Left cardiac atrium (tissue), 4 donors: Measurements from ENCODE around the gene SHROOM2. TPM values are rescaled to one million over a fixed set of nuclear protein-coding genes. Genes with fewer than 3 reads are reported as not detected.
"Not testable (repeated sequence)": the region's sequence is repeated elsewhere in the genome, so short reads cannot be mapped to it uniquely, and the experiment has no call there.

Source experiments
- ATAC-seq, 2 donors: fragments of 200-7000 bp; cut with Tn5 transposase; one replicate each; pipeline ENCODE4 v1.9.1; 2020; ENCODE audit warnings: mild to moderate bottlenecking in 2 of 2, moderate library complexity in 2 of 2
- DNase-seq: peaks from one replicate; pipeline ENCODE4 v3.0.0-alpha.2; 2020
- intact Hi-C, 2 donors: fragments of 100-400 bp; cut with DNase I; formaldehyde crosslinking; loops; one replicate each; pipeline versions ENCODE4 v1.14.1 to v1.15.1; 2022 to 2023
- long read RNA-seq: library from polyadenylated mRNA; unstranded; transcript quantifications from one replicate; pipeline ENCODE4 v2.0.0, GENCODE V29; 2021
- total RNA-seq, 2 donors: library from RNA; stranded (reverse); fragmentation: NEBNext Ultra II Directional; extraction: Animal tissue kit (Norgen Biotek cat#: 25700); gene quantifications; one replicate each; pipeline ENCODE4 v1.2.1, GENCODE V29; 2021
- donor health status: DM: no; HTN: yes; CAD: no.
- donor health status: DM: no; HTN: yes; CAD: no; lungs with severe emphysema.
- donor health status: DM: yes; HTN: yes; CAD: no.
- donor health status: Dilated cardiomyopathy.

The SHROOM2 gene, protein sequence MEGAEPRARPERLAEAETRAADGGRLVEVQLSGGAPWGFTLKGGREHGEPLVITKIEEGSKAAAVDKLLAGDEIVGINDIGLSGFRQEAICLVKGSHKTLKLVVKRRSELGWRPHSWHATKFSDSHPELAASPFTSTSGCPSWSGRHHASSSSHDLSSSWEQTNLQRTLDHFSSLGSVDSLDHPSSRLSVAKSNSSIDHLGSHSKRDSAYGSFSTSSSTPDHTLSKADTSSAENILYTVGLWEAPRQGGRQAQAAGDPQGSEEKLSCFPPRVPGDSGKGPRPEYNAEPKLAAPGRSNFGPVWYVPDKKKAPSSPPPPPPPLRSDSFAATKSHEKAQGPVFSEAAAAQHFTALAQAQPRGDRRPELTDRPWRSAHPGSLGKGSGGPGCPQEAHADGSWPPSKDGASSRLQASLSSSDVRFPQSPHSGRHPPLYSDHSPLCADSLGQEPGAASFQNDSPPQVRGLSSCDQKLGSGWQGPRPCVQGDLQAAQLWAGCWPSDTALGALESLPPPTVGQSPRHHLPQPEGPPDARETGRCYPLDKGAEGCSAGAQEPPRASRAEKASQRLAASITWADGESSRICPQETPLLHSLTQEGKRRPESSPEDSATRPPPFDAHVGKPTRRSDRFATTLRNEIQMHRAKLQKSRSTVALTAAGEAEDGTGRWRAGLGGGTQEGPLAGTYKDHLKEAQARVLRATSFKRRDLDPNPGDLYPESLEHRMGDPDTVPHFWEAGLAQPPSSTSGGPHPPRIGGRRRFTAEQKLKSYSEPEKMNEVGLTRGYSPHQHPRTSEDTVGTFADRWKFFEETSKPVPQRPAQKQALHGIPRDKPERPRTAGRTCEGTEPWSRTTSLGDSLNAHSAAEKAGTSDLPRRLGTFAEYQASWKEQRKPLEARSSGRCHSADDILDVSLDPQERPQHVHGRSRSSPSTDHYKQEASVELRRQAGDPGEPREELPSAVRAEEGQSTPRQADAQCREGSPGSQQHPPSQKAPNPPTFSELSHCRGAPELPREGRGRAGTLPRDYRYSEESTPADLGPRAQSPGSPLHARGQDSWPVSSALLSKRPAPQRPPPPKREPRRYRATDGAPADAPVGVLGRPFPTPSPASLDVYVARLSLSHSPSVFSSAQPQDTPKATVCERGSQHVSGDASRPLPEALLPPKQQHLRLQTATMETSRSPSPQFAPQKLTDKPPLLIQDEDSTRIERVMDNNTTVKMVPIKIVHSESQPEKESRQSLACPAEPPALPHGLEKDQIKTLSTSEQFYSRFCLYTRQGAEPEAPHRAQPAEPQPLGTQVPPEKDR (N-terminal part only)
- 1 to 10 TPM; 1.1 to 2.7 TPM for total RNA-seq
- long read RNA-seq, partial matches to known transcripts, result 3 of 3 reads
- long read RNA-seq, other reads (novel, unspliced or antisense), result 0 of 3 reads

DNA sequence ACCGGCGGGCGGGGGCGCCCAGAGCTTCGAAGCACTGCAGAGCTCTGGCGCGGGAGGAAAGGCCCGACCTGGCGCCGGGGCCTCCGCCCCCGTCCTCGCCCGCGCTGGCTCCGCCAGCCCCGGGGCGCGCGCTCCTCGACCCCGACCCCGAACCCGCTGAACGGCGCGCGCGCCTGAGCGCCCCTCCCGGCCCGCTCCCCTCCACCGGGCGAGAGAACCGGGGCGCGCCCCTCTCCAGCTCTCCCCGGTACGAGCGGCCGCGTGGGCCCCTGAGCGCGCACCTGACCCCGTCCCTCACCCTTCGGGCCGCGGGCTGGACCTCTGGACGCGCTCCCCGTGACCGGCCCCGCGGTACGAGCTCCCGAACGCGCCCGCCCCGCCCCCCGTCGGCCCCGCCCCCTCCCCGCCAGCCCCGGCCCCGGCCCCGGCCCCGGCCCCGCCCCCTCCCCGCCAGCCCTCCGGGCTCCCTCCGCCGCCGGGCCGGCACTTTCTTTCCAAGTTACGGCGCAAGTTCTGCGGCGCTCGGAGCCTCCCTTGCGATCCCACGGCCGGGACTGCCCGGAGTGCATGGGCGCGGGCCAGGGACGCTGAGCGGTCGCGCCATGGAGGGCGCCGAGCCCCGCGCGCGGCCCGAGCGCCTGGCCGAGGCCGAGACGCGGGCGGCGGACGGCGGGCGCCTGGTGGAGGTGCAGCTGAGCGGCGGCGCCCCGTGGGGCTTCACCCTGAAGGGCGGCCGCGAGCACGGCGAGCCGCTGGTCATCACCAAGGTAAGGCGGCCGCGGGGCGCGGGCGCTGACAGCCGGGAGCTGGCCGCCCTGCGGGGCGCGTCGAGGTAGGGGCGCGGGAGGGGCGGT is at the start of gene SHROOM2:
Gene SHROOM2, plus strand, starts transcription at position 486 of the 854 bp plus-strand sequence. Its CDS starts 117 bp downstream, at position 603.
- peak; percentile 33 for DNase-seq
- intact Hi-C loops, result no loop called here
- peak; percentile 43 to 58 for ATAC-seq

DNA sequence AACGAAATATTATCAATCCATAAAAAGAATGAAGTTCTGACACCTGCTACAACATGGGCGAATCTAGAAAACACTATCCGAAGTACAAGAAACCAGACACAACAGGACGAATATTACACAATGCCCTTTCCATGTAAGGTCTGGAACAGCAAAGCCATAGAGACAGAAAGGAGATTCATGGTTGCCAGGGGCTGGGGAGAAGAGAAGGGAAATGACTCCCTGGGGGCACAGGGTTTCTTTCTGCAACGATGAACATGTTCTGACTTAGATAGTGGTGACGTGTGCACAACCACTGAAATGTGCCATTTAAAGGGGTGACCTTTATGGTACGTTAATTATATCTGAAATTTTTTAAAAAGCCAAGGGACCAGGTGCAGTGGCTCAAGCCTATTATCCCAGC is 48.9 kb upstream of the SHROOM2 start:
- intact Hi-C loops, result no loop called here
- ATAC-seq, result no peak
- no peak for DNase-seq

DNA sequence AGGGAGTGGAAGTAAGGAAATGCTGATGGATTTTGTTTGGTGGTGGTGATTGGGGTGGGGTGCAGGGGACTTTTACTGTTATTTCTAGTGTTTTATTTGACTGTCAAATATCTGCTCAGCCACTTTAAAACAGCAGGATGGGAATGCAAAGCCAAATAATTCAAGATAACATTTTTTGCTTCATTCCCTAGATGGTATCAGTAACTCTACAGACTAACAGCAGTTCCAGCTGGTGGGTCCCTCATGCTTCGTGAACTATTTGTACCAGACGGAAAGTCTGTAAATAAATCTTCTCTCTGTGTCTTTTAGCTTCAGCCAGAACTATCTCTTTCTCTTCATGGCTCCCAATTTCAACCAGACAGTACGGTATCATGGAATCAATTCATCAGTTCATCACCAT is 48.1 kb upstream of the SHROOM2 start:
- DNase-seq (no peak), ATAC-seq (no peak)
- intact Hi-C loops, result no loop called here

DNA sequence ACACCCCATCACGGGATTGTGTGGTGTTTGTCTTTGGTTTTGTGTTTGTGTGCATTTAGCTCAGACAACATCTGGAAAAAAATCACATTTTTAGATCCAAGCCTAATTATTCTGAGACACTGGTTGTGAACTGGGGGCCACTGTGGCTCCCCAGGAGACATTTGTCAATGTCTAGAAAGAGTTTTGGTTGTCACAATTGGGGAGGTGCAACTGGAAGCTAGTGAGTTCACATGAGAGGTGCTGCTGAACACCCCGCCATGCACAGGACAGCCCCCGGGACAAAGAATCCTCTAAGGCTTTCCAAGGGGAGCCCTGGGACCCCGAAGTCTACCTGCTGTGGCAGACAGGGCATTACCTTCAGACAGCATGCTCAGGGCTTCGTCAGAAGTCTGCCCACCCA is 47.1 kb upstream of the SHROOM2 start:
- DNase-seq, result no peak
- no peak for ATAC-seq
- intact Hi-C loops, result no loop called here

DNA sequence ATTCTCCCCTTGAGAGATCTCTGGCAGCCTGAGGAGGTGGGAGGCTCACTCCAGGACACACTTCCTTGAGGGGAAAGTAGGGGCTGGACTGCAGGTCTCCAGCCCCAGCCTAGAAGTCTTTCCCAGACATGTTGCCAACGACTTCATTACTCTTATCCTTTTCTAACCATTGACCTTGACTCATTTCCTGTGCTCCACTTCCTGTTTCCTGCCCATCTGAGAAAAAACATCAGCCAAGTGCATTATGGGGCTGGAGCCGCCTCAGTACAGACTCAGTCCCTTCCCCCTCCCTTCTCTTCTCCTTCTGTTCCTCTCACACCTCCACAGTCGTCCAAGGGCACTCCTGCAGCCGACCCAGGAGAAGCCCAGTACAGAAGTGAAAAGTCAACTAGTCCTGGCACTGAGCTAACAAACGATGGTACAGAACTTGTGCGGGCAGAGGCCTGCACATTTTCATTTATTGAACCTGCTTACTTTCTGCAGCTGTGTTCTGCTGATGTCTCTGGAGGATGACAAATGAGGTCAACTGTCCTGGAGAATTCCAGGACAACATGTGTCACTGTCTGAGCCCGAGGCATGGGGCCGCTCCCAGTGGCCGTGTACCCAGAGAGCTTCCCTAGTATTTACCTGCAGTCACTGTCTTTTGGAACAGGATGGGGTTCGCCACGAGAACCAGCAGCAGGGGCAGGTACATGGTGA is 40.7 kb upstream of the SHROOM2 start:
- ATAC-seq (peak; percentile 23 to 73), DNase-seq (no peak)
- intact Hi-C loops, result no loop called here

DNA sequence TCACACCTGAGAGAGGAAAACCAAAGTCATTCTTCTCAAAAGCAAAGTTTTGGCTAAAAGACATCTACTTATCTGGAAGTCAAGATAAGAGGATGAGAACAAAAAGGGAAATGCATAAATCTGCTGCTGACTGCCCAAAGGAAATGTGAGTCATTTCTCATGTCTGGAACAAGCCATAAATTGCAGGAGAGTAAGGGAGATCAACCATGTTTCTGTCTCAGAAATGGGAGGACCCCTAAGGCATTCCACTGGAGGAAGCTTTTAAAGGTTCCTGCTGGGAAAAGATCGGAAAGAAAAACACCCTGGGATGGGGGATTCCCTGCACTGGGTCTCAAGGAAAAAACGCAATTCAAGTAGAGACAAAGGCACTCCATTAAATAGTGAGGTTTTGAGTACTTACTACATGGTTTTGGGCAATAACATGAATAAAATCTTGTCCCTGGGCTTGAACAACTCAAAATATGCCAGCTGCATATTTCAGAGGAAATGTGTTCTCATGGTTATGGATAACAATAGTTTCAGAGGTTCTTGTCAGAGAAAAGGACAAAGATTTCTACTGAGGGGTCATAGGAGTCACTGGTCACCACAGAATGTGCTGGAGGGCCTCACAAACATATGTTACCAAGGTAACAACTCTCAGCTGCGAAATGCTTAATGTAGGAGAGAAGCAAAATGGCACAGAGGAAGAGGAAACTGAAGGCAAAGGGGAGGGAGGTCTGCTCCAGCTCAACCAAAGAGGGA is 39.9 kb upstream of the SHROOM2 start:
- DNase-seq (no peak), ATAC-seq (peak in 1 of 2 donors; percentile 70)
- intact Hi-C loops, result no loop called here

DNA sequence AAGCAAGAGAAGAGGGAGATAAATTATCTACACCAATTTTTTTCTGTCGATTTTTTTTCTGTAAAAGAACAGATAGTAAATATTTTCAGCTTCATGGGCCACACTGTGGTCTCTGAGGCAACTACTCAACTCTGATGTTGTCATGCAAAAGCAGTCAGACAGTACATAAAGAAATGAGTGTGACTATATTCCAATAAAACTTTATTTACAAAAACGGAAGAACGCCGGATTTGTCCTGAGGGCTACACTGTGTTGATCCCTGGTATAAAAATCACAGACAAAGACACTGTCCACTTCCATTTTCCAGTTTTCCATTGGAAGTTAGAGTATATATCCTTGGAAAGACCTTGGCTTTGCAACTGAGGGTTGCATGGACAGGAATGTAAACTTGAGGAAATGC is 38.6 kb upstream of the SHROOM2 start:
- intact Hi-C loops, result no loop called here
- no peak for DNase-seq
- ATAC-seq, result no peak

DNA sequence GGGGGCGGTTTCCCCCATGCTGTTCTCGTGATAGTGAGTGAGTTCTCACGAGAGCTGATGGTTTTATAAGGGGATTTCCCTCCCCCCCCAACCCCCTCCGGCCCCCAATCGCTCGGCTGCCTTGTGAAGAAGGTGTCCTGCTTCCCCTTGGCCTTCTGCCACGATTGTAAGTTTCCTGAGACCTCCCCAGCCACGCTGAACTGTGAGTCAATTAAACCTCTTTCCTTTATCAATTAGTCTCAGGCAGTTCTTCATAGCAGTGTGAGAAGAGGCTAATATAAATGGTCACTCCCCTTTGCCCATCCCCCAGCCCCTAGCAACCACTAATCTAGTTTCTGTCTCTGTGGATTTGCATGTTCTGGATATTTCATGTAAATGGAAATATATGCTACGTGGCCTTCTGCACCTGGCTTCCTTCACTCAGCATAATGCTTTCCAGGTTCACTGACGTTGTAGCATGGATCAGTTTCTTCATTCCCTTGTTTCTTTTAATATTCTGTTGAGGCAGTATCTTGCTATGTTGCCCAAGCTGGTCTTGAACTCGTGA is 37.0 kb upstream of the SHROOM2 start:
- no peak for ATAC-seq
- DNase-seq, result no peak
- intact Hi-C loops, result no loop called here

DNA sequence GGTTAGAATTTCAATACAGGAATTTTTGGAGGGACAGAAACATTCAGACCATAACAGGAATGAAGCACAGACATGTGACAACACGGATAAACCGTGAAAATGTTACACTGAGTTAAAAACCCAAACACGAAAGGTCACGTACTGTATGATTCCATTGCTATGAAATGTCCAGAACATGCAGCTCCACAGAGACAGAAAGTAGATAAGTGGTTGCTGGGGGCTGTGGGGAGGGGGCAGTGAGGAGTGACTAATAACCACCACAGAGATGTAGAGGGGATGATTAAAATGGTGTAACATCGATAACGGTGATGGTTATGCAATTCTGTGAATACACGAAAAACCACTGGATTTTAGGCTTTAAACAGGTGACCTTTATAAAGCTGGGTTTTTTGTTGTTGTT is 28.9 kb upstream of the SHROOM2 start:
- DNase-seq (no peak), ATAC-seq (no peak)
- intact Hi-C loops, result no loop called here

DNA sequence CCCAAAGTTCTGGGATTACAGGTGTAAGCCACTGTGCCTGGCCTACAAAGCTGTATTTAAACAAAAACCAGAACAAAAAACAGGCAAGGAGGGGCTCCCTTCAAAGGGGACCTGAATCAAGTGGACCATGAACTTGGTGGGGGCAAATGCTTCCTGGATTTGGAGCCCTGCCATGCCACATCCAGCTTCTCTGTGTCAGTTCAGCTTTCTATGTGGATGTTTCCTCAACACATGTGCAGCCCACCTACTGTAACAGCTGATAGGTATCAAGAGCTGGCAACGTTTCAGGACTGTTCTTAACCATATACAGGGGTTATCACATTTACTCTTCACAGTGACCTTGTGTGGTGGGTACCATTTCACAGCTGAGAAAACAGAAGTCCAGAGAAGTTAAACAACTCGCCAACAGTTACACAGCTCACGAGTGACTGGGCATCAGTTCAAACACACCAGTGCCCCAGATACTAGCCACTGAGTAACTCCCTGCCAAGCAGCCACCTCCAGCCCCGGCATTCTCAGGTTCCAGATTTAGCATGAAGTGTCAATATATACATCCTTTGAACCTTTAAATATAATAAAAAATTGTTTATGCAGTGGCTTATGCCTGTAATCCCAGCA is 28.1 kb upstream of the SHROOM2 start:
- intact Hi-C loops, result no loop called here
- no peak for ATAC-seq
- DNase-seq, result no peak

DNA sequence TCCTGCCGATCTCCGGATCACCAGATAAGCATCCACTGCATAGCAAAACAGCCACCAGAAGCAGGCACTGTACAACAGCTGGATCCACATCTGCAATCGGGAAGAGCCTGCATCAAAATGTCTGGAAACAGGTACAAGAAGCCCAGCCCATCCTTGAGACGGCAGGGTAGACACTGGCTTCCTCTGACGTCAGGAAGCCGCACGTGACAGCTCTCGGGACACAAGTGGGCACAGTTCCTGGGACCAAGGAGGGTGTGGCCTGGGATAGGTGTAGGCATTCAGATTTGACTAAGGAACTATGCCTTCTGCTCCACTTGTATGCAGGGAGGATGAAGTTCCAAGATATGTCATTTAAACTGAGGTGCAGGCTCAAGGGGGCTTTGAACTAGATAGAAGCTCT is 26.9 kb upstream of the SHROOM2 start:
- DNase-seq (no peak), ATAC-seq (no peak)
- intact Hi-C loops, result no loop called here

DNA sequence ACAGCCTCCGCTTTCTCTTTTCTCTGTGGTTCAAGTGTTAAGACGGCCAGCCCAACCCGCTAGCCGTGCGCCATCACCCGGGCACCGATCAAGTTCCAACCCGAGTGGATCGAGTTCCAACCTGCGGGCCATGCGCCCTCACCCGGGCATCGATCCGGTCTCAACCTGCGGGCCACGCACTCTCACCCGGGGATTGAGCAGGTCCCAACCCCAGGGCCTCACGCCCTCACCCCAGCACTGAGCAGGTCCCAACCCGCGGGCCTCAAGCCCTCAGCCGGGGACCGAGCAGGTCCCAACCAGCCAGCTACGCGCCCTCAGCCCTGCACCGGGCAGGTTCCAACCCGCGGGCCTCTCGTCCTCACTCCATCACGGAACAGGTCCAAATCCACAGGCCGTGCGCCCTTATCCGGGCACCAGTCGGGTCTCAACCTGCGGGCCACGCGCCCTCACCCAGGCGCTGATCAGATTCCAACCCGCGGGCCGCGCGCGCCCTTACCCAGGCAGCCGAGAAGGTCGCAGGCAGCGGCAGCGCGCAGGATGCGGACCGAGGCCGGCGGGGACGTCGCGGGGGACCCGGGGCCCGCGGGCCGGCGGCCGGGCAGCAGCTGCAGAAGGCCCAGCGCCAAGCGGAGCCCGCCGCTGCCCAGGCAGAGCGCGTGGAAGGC is 21.0 kb upstream of the SHROOM2 start:
- intact Hi-C loops, result no loop called here
- no peak for DNase-seq
- ATAC-seq, result no peak

DNA sequence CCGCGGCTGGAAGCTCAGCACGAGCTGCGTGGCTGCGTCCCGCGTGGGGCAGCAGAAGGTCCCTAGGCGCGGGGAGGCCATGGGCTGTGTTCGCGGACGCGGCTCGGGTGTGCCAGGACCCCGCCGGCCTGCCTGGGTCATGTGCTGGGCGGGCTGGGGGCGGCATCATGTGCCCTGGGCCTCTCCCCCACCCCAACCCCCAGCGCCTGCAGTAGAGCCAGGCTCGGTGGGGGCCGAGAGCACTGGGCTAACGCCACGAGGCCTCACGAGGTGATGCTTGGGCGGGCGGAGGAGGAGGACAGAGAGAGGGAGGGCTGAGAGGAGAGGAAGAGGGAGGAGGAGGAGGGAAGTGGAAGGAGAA is 20.5 kb upstream of the SHROOM2 start, which contains the start of gene GPR143:
Gene GPR143, minus strand, starts transcription at position 111 of the 361 bp plus-strand sequence. Its CDS starts 30 bp downstream, at position 81.
- ATAC-seq (peak in 1 of 2 donors; percentile 37), DNase-seq (no peak)
- intact Hi-C loops, result no loop called here

DNA sequence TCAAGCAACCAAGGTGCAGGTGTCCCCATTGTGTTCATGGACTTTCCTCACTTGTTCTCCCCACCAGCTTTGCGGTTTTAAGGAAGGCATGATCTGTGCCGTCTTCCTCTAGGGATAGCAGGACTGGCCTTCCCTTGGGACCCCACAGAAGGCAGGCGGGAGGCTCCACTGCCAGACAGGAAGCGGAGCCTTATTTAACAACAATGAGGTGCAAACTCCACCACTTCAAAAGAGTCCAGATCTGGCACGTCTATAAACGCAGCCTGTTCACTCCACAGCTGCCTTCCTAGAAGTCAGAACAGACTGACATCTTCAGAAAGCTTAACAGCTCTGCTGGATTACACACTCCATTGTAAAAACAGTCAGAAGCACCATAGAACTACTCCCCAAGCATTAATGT is 18.9 kb upstream of the SHROOM2 start:
- intact Hi-C loops, result no loop called here
- no peak for DNase-seq
- ATAC-seq, result no peak

DNA sequence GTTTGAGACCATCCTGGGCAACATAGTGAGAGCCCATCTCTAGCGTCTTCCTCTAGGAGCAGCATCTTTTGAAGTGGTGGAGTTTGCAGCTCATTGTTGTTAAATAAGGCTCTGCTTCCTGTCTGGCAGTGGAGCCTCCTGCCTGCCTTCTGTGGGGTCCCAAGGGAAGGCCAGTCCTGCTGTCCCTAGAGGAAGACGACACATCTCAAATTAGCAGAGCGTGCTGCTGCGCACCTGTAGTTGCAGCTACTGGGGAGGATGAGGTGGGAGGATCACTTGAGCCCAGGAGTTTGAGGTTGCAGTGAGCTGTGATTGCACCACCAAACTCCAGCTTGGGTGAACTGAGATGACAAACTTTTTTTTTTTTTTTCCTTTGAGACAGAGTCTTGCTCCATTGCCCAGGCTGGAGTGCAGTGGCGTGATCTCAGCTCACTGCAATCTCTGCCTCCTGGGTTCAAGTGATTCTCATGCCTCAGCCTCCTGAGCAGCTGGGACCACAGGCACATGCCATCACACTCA is 17.8 kb upstream of the SHROOM2 start:
- ATAC-seq, intact Hi-C loops, DNase-seq: not testable (repeated sequence)

DNA sequence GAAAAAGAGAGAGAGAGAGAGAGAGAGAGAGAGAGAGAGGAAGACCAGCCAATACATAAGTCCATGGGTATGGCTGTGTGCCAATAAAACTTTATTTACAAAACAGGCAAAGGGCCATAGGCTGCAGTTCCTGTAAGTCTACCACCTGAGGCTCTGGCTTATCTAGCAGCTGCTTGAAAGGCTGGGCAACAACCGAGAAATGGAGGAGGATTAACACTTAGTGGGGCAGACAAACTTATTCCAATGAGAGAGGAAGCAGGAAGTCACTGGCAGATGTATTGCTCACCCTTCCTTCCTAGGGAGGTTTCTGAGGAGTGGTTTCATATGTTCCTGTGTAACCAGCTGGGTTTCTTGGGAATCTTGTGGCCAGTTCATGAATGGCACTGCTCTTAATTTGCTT is 15.9 kb upstream of the SHROOM2 start:
- intact Hi-C loops, result no loop called here
- ATAC-seq (no peak), DNase-seq (no peak)
